Esophagus squamous epithelium (tissue), 4 donors: Measurements from ENCODE around the gene CLDN7.

Experiments
- POLR2A ChIP-seq, 4 donors: fragments of 450-650 bp; IDR thresholded peaks; one replicate each; pipeline ENCODE4 v1.6.1; 2017; ENCODE audit warnings: antibody characterized with exemption in 4 of 4, mild to moderate bottlenecking in 4 of 4, moderate library complexity in 3 of 4
- TF ChIP-seq, protein P1 (sequence below), 6 experiments: fragments of 450-650 bp in 4 of 6; fragments of 200-600 bp in 2 of 6; sonication (generic) in 2 of 6; IDR thresholded peaks; one replicate each; pipeline ENCODE4 v1.5.1; 2016 to 2019; ENCODE audit warnings: antibody characterized with exemption in 6 of 6, mild to moderate bottlenecking in 4 of 6, moderate library complexity in 4 of 6

- TF ChIP-seq, protein P1, sequence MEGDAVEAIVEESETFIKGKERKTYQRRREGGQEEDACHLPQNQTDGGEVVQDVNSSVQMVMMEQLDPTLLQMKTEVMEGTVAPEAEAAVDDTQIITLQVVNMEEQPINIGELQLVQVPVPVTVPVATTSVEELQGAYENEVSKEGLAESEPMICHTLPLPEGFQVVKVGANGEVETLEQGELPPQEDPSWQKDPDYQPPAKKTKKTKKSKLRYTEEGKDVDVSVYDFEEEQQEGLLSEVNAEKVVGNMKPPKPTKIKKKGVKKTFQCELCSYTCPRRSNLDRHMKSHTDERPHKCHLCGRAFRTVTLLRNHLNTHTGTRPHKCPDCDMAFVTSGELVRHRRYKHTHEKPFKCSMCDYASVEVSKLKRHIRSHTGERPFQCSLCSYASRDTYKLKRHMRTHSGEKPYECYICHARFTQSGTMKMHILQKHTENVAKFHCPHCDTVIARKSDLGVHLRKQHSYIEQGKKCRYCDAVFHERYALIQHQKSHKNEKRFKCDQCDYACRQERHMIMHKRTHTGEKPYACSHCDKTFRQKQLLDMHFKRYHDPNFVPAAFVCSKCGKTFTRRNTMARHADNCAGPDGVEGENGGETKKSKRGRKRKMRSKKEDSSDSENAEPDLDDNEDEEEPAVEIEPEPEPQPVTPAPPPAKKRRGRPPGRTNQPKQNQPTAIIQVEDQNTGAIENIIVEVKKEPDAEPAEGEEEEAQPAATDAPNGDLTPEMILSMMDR (IDR thresholded peaks at IDR 0.05): no peak
- TF ChIP-seq POLR2A (IDR thresholded peaks at IDR 0.05): no peak
Observed at GRCh38 chr17:7226721-7227710, 35.3 kb downstream of the CLDN7 start.
